Fibroblast of villous mesenchyme (primary cell): ENCODE measurements around the gene HCAR1. TPM values are rescaled to one million over a fixed set of nuclear protein-coding genes. Genes with fewer than 3 reads are reported as not detected.
A peak's percentile ranks its signal among the peaks of the same experiment; 100 is the strongest.
"Not testable (repeated sequence)": the region's sequence is repeated elsewhere in the genome, so short reads cannot be mapped to it uniquely, and the experiment has no call there.

Experiments
- DNase-seq: peaks from one replicate; pipeline ENCODE4 v3.0.0-alpha.2; 2010; ENCODE audit warnings: low read depth
- H3K4me3 ChIP-seq: 2 replicates; pipeline ENCODE4 v1.5.1; 2011; ENCODE audit warnings: low read depth, mild to moderate bottlenecking, low read length
- CTCF ChIP-seq: IDR thresholded peaks from 2 replicates; pipeline ENCODE4 v1.5.1; 2012; ENCODE audit warnings: low read depth, mild to moderate bottlenecking, low read length; ENCODE audit not compliant: insufficient read depth
- small RNA-seq: library from RNA; depleted of rRNA; stranded (forward); fragments of <200 nt; gene quantifications from one replicate; pipeline ENCODE3, GENCODE V24; 2012
- total RNA-seq: library from RNA; depleted of rRNA; stranded (reverse); fragments of >200 nt; gene quantifications from 2 replicates; pipeline ENCODE4 v1.2.3, GENCODE V29; 2012

HCAR1 gene
- total RNA-seq, 1 donor, result 0.43 TPM

DNA sequence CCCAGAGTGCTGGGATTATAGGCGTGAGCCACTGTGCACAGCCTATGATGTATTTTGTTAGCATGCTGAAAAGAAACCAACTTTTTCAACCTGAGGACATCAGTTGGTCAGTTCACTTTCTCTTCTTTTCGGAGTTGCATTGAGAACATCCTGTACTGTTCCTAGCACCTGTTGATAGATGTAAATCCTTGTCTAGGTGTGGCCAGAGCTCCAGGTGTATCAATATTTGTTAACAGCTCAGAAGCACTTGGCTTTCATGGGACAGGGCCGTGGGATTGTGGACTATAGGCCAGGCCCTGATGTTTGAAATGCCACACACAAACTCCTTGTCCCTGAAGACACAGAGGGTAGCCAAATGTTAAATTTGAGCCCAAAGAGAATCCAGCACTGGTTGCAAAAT is 42.4 kb downstream of the HCAR1 start:
- no peak for DNase-seq
- H3K4me3 ChIP-seq, result no peak overlapping the region
- no peak for TF ChIP-seq CTCF

- TF ChIP-seq CTCF, result no peak
- H3K4me3 ChIP-seq, result no peak overlapping the region
- DNase-seq, result peak; percentile 88
Measured at GRCh38 chr12:122687086-122687485, 43.6 kb downstream of the HCAR1 start.

DNA sequence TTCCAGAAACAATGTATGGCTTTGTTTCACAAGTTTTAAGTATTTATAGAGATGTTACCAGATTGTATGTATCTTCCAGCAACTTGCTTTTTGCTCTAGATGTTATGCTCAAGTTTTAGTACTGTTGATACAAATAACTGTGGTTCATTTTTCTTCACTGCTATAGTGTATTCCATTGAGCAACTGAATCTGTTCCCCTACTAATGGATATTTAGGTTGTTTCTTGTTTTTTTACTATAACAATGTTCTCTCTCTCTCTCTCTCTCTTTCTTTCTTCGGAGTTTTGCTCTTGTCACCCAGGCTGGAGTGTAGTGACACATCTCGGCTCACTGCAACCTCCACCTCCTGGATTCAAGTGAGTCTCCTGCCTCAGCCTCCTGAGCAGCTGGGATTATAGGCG is 44.1 kb downstream of the HCAR1 start:
- no peak for TF ChIP-seq CTCF
- H3K4me3 ChIP-seq, result no peak overlapping the region
- no peak for DNase-seq

DNA sequence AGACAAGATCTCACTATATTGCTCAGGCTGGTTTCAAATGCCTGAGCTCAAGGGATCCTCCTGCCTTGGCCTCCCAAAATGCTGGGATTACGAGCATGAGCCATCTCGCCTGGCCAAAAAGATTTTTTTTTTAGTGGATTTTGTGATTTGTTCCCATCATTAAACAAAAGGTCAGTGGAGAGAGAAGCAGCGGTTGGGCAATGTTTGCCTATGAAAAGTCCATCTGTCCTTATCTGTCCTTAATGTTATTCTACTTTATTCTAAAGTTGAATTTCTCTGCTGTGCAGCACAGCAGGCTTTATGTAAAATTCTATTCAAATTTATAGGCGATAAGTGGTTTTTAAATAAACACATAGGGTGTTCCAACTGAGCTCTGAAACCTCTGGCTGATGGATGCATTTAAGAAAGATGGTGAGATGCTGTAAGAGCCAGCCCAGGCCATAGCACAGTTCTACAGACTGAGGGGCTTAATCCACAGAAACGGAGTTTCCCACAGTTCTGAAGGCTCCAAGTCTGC is 46.3 kb downstream of the HCAR1 start:
- no peak for DNase-seq
- TF ChIP-seq CTCF, result no peak
- no peak overlapping the region for H3K4me3 ChIP-seq

DNA sequence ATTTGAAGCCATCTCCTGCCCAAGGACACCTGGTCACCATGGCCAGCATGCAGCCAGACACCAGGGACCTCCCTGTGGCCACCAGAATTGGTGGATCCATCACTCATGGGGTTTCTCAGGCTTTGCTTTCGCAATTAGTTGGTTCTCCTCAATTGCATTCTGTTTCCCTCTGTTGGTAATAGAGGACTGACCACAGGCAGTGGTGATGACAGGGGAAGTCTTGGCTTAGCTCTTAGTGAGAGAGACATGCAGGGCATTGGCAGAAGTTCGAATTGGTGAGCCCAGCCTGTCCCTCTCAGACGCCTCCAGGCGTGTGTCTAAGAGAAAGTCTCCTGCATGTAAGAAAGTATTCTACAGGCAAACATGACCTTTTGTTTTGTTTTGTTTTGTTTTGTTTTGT is 48.8 kb downstream of the HCAR1 start:
- no peak overlapping the region for H3K4me3 ChIP-seq
- DNase-seq, result peak; percentile 76
- no peak for TF ChIP-seq CTCF

DNA sequence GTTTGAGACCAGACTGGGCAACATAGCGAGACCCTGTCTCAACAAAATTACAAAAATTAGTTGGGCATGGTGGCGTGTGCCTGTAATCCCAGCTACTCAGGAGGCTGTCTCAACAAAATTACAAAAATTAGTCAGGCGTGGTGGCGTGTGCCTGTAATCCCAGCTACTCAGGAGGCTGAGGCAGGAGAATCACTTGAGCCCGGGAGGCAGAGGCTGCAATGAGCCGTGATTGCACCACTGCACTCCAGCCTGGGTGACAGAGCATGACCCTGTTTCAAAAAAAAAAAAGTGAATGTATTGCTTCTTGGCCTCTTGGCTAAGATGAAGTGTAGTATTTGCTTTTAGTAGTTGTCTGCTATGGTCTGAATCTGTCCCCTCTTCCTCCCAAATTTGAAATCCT is 49.7 kb downstream of the HCAR1 start:
- not testable (repeated sequence) for DNase-seq, H3K4me3 ChIP-seq

DNA sequence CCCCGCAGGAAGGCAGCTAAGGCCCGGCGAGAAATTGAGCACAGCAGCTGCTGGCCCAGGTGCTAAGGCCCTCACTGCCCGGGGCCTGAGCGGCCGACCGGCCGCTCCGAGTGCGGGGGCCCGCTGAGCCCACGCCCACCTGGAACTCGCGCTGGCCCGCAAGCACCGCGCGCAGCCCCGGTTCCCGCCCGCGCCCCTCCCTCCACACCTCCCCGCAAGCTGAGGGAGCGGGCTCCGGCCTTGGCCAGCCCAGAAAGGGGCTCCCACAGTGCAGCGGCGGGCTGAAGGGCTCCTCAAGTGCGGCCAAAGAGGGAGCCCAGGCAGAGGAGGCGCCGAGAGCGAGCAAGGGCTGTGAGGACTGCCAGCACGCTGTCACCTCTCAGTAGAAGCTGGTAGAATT is 53.9 kb downstream of the HCAR1 start:
- not testable (repeated sequence) for H3K4me3 ChIP-seq

More for the DNA sequence above, 53.9 kb downstream of the HCAR1 start:
- not testable (repeated sequence) for DNase-seq

Small RNAs within 50 kb of the gene (small RNA-seq; reads per million reads assigned to genes)
- gene AC026333.2 (not detected), gene RF00019 (not detected)

Other genes starting within 250 kb of the HCAR1 start
- 18.0 and 22.5 TPM in 2 replicates for gene ZCCHC8, start 229.9 kb downstream of the HCAR1 start, total RNA-seq
- gene RSRC2, start 203.9 kb downstream of the HCAR1 start, total RNA-seq, result 34.5 and 41.9 TPM in 2 replicates
- gene KNTC1, start 203.6 kb downstream of the HCAR1 start, total RNA-seq, result 28.0 and 28.5 TPM in 2 replicates
- gene HCAR2, start 27.5 kb downstream of the HCAR1 start, total RNA-seq, result under 0.01 TPM in 1 of 2 replicates, not detected in the other
- gene HCAR3, start 14.0 kb downstream of the HCAR1 start, total RNA-seq, result not detected in 2 replicates
- gene DENR, start 22.0 kb upstream of the HCAR1 start, total RNA-seq, result 40.3 and 46.6 TPM in 2 replicates
- gene CCDC62, start 43.7 kb upstream of the HCAR1 start, total RNA-seq, result 0.32 and 0.86 TPM in 2 replicates
- gene HIP1R, start 104.6 kb upstream of the HCAR1 start, total RNA-seq, result 11.2 and 11.9 TPM in 2 replicates
- gene VPS37B, start 165.3 kb upstream of the HCAR1 start, total RNA-seq, result 21.2 and 26.4 TPM in 2 replicates
- 12.1 and 12.9 TPM in 2 replicates for gene ABCB9, start 235.6 kb upstream of the HCAR1 start, total RNA-seq
- gene OGFOD2, start 244.4 kb upstream of the HCAR1 start, total RNA-seq, result 7.3 and 11.9 TPM in 2 replicates
- gene ARL6IP4, start 249.8 kb upstream of the HCAR1 start, total RNA-seq, result 117 and 161 TPM in 2 replicates